SK-N-SH (cell line): ENCODE measurements around the gene BLZF1. TPM values are rescaled to one million over a fixed set of nuclear protein-coding genes. Genes with fewer than 3 reads are reported as not detected.
"Not testable (repeated sequence)": the region's sequence is repeated elsewhere in the genome, so short reads cannot be mapped to it uniquely, and the experiment has no call there.

Source experiments
- CTCF ChIA-PET: fragments of 300-600, 350-600 bp; formaldehyde crosslinking; extraction: SDS; loops from one replicate; lab custom pipeline; 2021; lab: Yijun Ruan, JAX
- POLR2A ChIA-PET: fragments of 350-600 bp; sonication (Branson Sonifier 250); formaldehyde crosslinking; extraction: SDS; loops from one replicate; lab custom pipeline; 2020; ENCODE audit warnings: antibody characterized with exemption, inconsistent platforms; lab: Yijun Ruan, JAX
- DNase-seq: peaks from one replicate; pipeline ENCODE4 v3.0.0; 2012
- H2AFZ ChIP-seq: fragments of 200-600 bp; sonication (generic); 2 replicates; pipeline ENCODE4 v1.8.1; 2016; ENCODE audit warnings: antibody characterized with exemption, mild to moderate bottlenecking, low read depth
- H3F3A ChIP-seq: fragments of 200-600 bp; sonication (generic); replicated peaks from 2 replicates; pipeline ENCODE3; 2016; ENCODE audit warnings: antibody characterized with exemption, mild to moderate bottlenecking; ENCODE audit not compliant: insufficient read depth
- H3K27ac ChIP-seq, 2 experiments: fragments of 200-500 bp in 1 of 2; fragments of 200-600 bp in 1 of 2; sonication (Bioruptor generic) in 1 of 2; sonication (generic), shearing (Covaris generic) in 1 of 2; 2 replicates each; pipeline versions ENCODE4 v1.5.1 to v1.6.1; 2014 to 2016; ENCODE audit warnings: low read depth in 2 of 2, inconsistent platforms in 1 of 2, low read length in 1 of 2, mild to moderate bottlenecking in 1 of 2, mixed read lengths in 1 of 2
- H3K27me3 ChIP-seq: fragments of 200-600 bp; sonication (generic), shearing (Covaris generic); 2 replicates; pipeline ENCODE4 v1.6.1; 2016; ENCODE audit warnings: mixed run types; ENCODE audit not compliant: insufficient read depth
- H3K36me3 ChIP-seq, 2 experiments: fragments of 200-500 bp in 1 of 2; fragments of 200-600 bp in 1 of 2; sonication (Bioruptor generic) in 1 of 2; sonication (generic) in 1 of 2; replicated peaks in 1 of 2; 2 replicates each; pipeline versions ENCODE3 to v1.5.1; 2014 to 2016; ENCODE audit warnings: low read length in 1 of 2, mild to moderate bottlenecking in 1 of 2; ENCODE audit not compliant: insufficient read depth in 2 of 2, control insufficient read depth in 1 of 2
- H3K4me1 ChIP-seq, 2 experiments: fragments of 200-500 bp in 1 of 2; fragments of 200-600 bp in 1 of 2; sonication (Bioruptor generic) in 1 of 2; sonication (generic), shearing (Covaris generic) in 1 of 2; 2 replicates each; pipeline versions ENCODE4 v1.5.1 to v1.6.1; 2014 to 2016; ENCODE audit warnings: low read depth in 1 of 2, low read length in 1 of 2, mixed run types in 1 of 2; ENCODE audit not compliant: insufficient read depth in 2 of 2, control insufficient read depth in 1 of 2
- H3K4me2 ChIP-seq: fragments of 200-600 bp; sonication (generic), shearing (Covaris generic); 2 replicates; pipeline ENCODE4 v1.6.1; 2017; ENCODE audit warnings: mixed run types
- H3K4me3 ChIP-seq, 2 experiments: fragments of 200-500 bp in 1 of 2; fragments of 200-600 bp in 1 of 2; sonication (Bioruptor generic) in 1 of 2; sonication (generic), shearing (Covaris generic) in 1 of 2; 2 replicates each; pipeline versions ENCODE4 v1.5.1 to v1.8.1; 2014 to 2016; ENCODE audit warnings: low read depth in 2 of 2, inconsistent platforms in 1 of 2, low read length in 1 of 2, mild to moderate bottlenecking in 1 of 2, mixed read lengths in 1 of 2, moderate library complexity in 1 of 2
- H3K79me2 ChIP-seq: fragments of 200-600 bp; sonication (generic); 2 replicates; pipeline ENCODE4 v1.8.1; 2017; ENCODE audit warnings: mild to moderate bottlenecking; ENCODE audit not compliant: insufficient read depth
- H3K9ac ChIP-seq: fragments of 200-600 bp; sonication (generic); 2 replicates; pipeline ENCODE4 v1.6.1; 2017; ENCODE audit warnings: mixed run types
- H3K9me2 ChIP-seq: fragments of 200-600 bp; sonication (generic); 2 replicates; pipeline ENCODE4 v1.6.1; 2017; ENCODE audit warnings: mixed run types
- H3K9me3 ChIP-seq: fragments of 200-600 bp; sonication (generic); 2 replicates; pipeline ENCODE4 v1.6.1; 2017; ENCODE audit warnings: mixed run types, mild to moderate bottlenecking, moderate library complexity
- H4K20me1 ChIP-seq: fragments of 200-600 bp; sonication (generic); 2 replicates; pipeline ENCODE4 v1.6.1; 2017; ENCODE audit warnings: mild to moderate bottlenecking, mixed run types; ENCODE audit not compliant: insufficient read depth
- JUND ChIP-seq: IDR thresholded peaks from 2 replicates; pipeline ENCODE4 v1.4.0; 2012
- POLR2AphosphoS5 ChIP-seq: IDR thresholded peaks from 2 replicates; pipeline ENCODE4 v1.6.1; 2012; ENCODE audit warnings: low read depth, low read length
- TAF1 ChIP-seq: IDR thresholded peaks from 2 replicates; pipeline ENCODE4 v1.6.1; 2012; ENCODE audit warnings: low read depth, mild to moderate bottlenecking, low read length, moderate library complexity, borderline replicate concordance
- WGBS: methylation state at CpG from one replicate; pipeline ENCODE4 v1.1.6; 2017; ENCODE audit warnings: low lambda C conversion rate; 5-methylcytosine and 5-hydroxymethylcytosine counted together
- polyA plus RNA-seq, 3 experiments: library from polyadenylated mRNA; depleted of rRNA; stranded (reverse); fragments of >200 nt; gene quantifications; 2 replicates each; pipeline ENCODE4 v1.2.3, GENCODE V29; 2012
- TF ChIP-seq, protein P1 (sequence below): IDR thresholded peaks from 2 replicates; pipeline ENCODE4 v1.6.1; 2012; ENCODE audit warnings: mild to moderate bottlenecking, low read depth, low read length, moderate library complexity

Gene BLZF1
- polyA plus RNA-seq, 1 of the 3 experiments (the other 2 are of a cell fraction): 9.5 TPM

DNA sequence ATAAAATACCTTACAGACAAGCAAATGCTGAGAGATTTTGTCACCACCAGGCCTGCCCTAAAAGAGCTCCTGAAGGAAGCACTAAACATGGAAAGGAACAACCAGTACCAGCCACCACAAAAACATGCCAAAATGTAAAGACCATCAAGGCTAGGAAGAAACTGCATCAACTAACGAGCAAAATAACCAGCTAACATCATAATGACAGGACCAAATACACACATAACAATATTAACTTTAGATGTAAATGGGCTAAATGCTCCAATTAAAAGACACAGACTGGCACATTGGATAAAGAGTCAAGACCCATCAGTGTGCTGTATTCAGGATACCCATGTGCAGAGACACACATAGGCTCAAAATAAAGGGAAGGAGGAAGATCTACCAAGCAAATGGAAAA is 34.6 kb downstream of the BLZF1 start:
- POLR2A ChIA-PET, H3K4me2 ChIP-seq, H3K4me3 ChIP-seq, H3K9ac ChIP-seq, H4K20me1 ChIP-seq, H3F3A ChIP-seq, H3K9me2 ChIP-seq, CTCF ChIA-PET, DNase-seq, H3K27me3 ChIP-seq, H3K4me1 ChIP-seq, H3K79me2 ChIP-seq, H3K9me3 ChIP-seq, H2AFZ ChIP-seq, H3K27ac ChIP-seq: not testable (repeated sequence)
- WGBS: 65% methylated on average over 1 of the region's 1 CpG
- peaks cover 12 to 17% of the 10 kb centered on the region in 2 experiments for H3K36me3 ChIP-seq

DNA sequence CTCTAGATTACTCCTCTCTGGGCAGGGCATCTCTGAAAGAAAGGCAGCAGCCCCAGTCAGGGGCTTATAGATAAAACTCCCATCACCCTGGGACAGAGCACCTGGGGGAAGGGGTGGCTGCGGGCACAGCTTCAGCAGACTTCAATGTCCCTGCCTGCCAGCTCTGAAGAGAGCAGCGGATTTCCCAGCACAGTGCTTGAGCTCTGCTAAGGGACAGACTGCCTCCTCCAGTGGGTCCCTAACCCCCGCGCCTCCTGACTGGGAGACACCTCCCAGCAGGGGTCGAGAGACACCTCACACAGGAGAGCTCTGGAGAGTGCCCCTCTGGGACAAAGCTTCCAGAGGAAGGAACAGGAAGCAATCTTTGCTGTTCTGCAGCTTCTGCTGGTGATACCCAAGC is 40.3 kb downstream of the BLZF1 start:
- H3F3A ChIP-seq, POLR2A ChIA-PET, H3K9me3 ChIP-seq, H2AFZ ChIP-seq, H3K9ac ChIP-seq, H3K27me3 ChIP-seq, H3K4me3 ChIP-seq, H4K20me1 ChIP-seq, H3K36me3 ChIP-seq, H3K27ac ChIP-seq, H3K79me2 ChIP-seq, H3K4me1 ChIP-seq, H3K9me2 ChIP-seq, CTCF ChIA-PET, DNase-seq, H3K4me2 ChIP-seq: not testable (repeated sequence)
- no CpG with 5 or more reads among the region's 5 CpGs for WGBS

DNA sequence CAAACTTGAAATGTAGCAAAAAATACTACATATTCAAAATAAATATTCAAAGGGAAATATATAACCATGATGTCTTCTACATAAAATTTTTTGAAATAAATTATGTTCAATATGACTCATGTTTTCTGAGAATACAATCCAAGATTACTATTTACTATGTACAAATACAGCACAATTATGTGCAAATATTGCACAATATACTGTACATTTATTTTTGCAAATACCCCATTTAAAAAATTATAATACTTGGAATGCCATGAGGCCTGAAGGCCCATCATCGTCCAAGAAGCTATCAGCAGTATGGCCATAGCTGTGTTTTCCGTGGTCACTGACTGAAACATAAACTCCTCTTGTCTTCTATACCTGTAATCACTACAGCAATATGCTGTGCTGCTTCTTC is 47.0 kb downstream of the BLZF1 start:
- Histone ChIP-seq H3K27ac (no peak overlapping the region), H3K36me3 (peaks cover 0 to 15% of the 10 kb centered on the region in 2 experiments), H2AFZ (no peak overlapping the region), H3K27me3 (no peaks in the 10 kb centered on the region), H3F3A (no peaks in the 10 kb centered on the region), H3K4me3 (no peak overlapping the region), H3K4me1 (no peaks in the 10 kb centered on the region), H4K20me1 (no peaks in the 10 kb centered on the region), H3K79me2 (no peaks in the 10 kb centered on the region), H3K9me2 (no peaks in the 10 kb centered on the region), H3K4me2 (no peak overlapping the region), H3K9ac (no peak overlapping the region), H3K9me3 (no peaks in the 10 kb centered on the region)
- DNase-seq: no peak
- ChIA-PET CTCF (no interaction called here), POLR2A (no interaction called here)
- 86% methylated on average over 2 of the region's 2 CpGs for WGBS
- TF ChIP-seq JUND (no peak), POLR2AphosphoS5 (no peak), TAF1 (no peak)
- TF ChIP-seq, protein P1, sequence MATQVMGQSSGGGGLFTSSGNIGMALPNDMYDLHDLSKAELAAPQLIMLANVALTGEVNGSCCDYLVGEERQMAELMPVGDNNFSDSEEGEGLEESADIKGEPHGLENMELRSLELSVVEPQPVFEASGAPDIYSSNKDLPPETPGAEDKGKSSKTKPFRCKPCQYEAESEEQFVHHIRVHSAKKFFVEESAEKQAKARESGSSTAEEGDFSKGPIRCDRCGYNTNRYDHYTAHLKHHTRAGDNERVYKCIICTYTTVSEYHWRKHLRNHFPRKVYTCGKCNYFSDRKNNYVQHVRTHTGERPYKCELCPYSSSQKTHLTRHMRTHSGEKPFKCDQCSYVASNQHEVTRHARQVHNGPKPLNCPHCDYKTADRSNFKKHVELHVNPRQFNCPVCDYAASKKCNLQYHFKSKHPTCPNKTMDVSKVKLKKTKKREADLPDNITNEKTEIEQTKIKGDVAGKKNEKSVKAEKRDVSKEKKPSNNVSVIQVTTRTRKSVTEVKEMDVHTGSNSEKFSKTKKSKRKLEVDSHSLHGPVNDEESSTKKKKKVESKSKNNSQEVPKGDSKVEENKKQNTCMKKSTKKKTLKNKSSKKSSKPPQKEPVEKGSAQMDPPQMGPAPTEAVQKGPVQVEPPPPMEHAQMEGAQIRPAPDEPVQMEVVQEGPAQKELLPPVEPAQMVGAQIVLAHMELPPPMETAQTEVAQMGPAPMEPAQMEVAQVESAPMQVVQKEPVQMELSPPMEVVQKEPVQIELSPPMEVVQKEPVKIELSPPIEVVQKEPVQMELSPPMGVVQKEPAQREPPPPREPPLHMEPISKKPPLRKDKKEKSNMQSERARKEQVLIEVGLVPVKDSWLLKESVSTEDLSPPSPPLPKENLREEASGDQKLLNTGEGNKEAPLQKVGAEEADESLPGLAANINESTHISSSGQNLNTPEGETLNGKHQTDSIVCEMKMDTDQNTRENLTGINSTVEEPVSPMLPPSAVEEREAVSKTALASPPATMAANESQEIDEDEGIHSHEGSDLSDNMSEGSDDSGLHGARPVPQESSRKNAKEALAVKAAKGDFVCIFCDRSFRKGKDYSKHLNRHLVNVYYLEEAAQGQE: no peak
